Neuronal stem cell (in vitro differentiated cells): ENCODE measurements around the gene REXO1.

Experiments used
- DNase-seq: peaks from one replicate; pipeline ENCODE4 v3.0.0-alpha.2; 2013; ENCODE audit warnings: low spot score
- H2AFZ ChIP-seq: one replicate; pipeline ENCODE4 v1.6.1; 2013; ENCODE audit warnings: mild to moderate bottlenecking, low read length, inconsistent platforms
- H2AK5ac ChIP-seq: 2 replicates; pipeline ENCODE4 v1.6.1; 2013; ENCODE audit warnings: low read depth, mild to moderate bottlenecking, inconsistent platforms, low read length, moderate library complexity, mixed read lengths
- H2BK120ac ChIP-seq: 2 replicates; pipeline ENCODE4 v1.6.1; 2013; ENCODE audit warnings: low read depth, mild to moderate bottlenecking, inconsistent platforms, low read length, moderate library complexity, mixed read lengths
- H2BK12ac ChIP-seq: one replicate; pipeline ENCODE4 v1.6.1; 2013; ENCODE audit warnings: low read length, inconsistent platforms
- H2BK15ac ChIP-seq: 2 replicates; pipeline ENCODE4 v1.6.1; 2013; ENCODE audit warnings: mild to moderate bottlenecking, low read length, inconsistent platforms, mixed read lengths
- H2BK5ac ChIP-seq: one replicate; pipeline ENCODE4 v1.6.1; 2013; ENCODE audit warnings: inconsistent platforms, mild to moderate bottlenecking, low read length, moderate library complexity
- H3K14ac ChIP-seq: one replicate; pipeline ENCODE4 v1.6.1; 2013; ENCODE audit warnings: low read length, inconsistent platforms
- H3K18ac ChIP-seq: 2 replicates; pipeline ENCODE4 v1.6.1; 2013; ENCODE audit warnings: low read length, inconsistent platforms
- H3K23ac ChIP-seq: 2 replicates; pipeline ENCODE4 v1.6.1; 2013; ENCODE audit warnings: low read depth, mild to moderate bottlenecking, mixed read lengths, low read length, inconsistent platforms; ENCODE audit not compliant: poor library complexity
- H3K27ac ChIP-seq: replicated peaks from 3 replicates; pipeline ENCODE4 v1.5.1; 2013; ENCODE audit warnings: low read length, inconsistent platforms
- H3K27me3 ChIP-seq, 3 experiments: 2 replicates each; pipeline ENCODE4 v1.6.1; 2013; ENCODE audit warnings: low read length in 3 of 3, mild to moderate bottlenecking in 2 of 3, inconsistent platforms in 1 of 3, low read depth in 1 of 3, mixed read lengths in 1 of 3, moderate library complexity in 1 of 3; ENCODE audit not compliant: control insufficient read depth in 3 of 3, insufficient read depth in 3 of 3
- H3K36me3 ChIP-seq, 2 donors: replicated peaks in 1 of 2; 2 replicates each; pipeline ENCODE4 v1.6.1; 2013; ENCODE audit warnings: low read length in 2 of 2; ENCODE audit not compliant: control insufficient read depth in 2 of 2, insufficient read depth in 2 of 2
- H3K4ac ChIP-seq: 2 replicates; pipeline ENCODE4 v1.6.1; 2013; ENCODE audit warnings: inconsistent platforms, mild to moderate bottlenecking, low read length, moderate library complexity
- H3K4me1 ChIP-seq, 2 donors: 1 replicate in 1 of 2; 2 replicates in 1 of 2; pipeline ENCODE4 v1.6.1; 2013; ENCODE audit warnings: low read length in 2 of 2, low read depth in 1 of 2; ENCODE audit not compliant: control insufficient read depth in 2 of 2, insufficient read depth in 1 of 2
- H3K4me2 ChIP-seq: one replicate; pipeline ENCODE4 v1.6.1; 2013; ENCODE audit warnings: mild to moderate bottlenecking, low read length, inconsistent platforms; ENCODE audit not compliant: insufficient read depth, poor library complexity, severe bottlenecking
- H3K4me3 ChIP-seq, 2 donors: 2 replicates each; pipeline ENCODE4 v1.5.1; 2013; ENCODE audit warnings: low read length in 2 of 2, mild to moderate bottlenecking in 2 of 2, inconsistent platforms in 1 of 2, moderate library complexity in 1 of 2
- H3K79me1 ChIP-seq: one replicate; pipeline ENCODE4 v1.6.1; 2013; ENCODE audit warnings: low read depth, mild to moderate bottlenecking, inconsistent platforms, low read length, moderate library complexity
- H3K9ac ChIP-seq: one replicate; pipeline ENCODE4 v1.6.1; 2013; ENCODE audit warnings: mild to moderate bottlenecking, low read depth, low read length, inconsistent platforms; ENCODE audit not compliant: poor library complexity
- H3K9me3 ChIP-seq, 2 donors: replicated peaks in 1 of 2; 2 replicates each; pipeline versions ENCODE3 to v1.6.1; 2013; ENCODE audit warnings: low read length in 2 of 2, mild to moderate bottlenecking in 2 of 2, inconsistent platforms in 1 of 2, low read depth in 1 of 2, mixed read lengths in 1 of 2, moderate library complexity in 1 of 2; ENCODE audit not compliant: control insufficient read depth in 2 of 2, insufficient read depth in 1 of 2
- H4K8ac ChIP-seq: one replicate; pipeline ENCODE4 v1.6.1; 2013; ENCODE audit warnings: low read depth, mild to moderate bottlenecking, inconsistent platforms, low read length, moderate library complexity
- H4K91ac ChIP-seq: one replicate; pipeline ENCODE4 v1.6.1; 2013; ENCODE audit warnings: low read length, low read depth, mild to moderate bottlenecking, inconsistent platforms; ENCODE audit not compliant: poor library complexity
- WGBS, 2 donors: extraction: QIAGEN DNeasy Blood & Tissue Kit; methylation state at CpG; one replicate each; pipeline ENCODE4 v1.1.7; 2013; ENCODE audit warnings: missing lambda C conversion rate in 2 of 2, mixed read lengths in 1 of 2; ENCODE audit not compliant: insufficient read length in 2 of 2, insufficient replicate concordance in 1 of 2; ENCODE audit errors: extremely low coverage in 2 of 2; 5-methylcytosine and 5-hydroxymethylcytosine counted together

The REXO1 gene

DNA sequence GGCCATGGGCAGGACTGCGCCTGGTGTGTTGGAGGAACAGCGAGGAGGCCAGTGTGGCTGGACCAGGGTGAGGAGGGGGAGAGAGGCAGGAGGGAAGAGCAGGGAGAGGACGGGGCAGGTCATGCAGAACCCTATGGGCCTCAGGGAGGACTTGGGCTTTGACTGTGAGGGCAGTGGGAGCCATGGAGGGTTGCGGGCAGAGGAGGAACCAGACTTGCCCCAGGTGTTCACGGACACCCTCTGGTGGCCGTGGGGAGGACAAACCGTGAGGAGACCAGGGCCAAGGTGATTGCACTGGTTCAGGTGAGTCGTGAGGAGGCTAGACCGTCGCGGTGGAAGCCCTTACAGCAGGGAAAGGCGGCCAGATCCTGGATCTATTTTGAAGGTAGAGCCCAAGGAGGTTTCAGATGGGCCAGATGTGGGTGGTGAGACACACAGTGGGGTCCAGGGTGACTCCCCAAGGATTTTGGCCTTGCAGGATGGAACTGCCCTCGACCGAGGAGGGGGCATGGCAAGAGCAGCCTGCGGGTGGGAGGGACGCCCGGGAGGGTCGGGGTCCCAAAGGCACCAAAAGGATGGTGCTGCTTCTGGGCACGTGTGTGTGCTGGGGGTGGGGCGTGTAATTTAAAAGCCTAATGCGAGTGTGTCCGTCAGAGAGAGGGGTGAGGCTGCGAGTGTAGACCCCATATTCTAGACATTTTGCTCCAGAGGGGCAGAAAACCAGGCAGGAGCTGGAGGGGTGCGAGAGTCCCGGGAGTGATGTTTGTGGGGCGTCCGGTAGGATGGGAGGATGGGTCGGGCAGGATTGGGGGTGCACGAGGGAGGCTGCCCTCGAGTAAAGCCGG is 2.7 kb upstream of the REXO1 start:
- H3K4me1 ChIP-seq, result peaks cover 22% of the 10 kb centered on the region in 2 donors
- peak overlapping the region; percentile 27 for H3K18ac ChIP-seq
- DNase-seq, result no peak
- H3K79me1 ChIP-seq, result peaks cover 18% of the 10 kb centered on the region
- no peak overlapping the region for H2AFZ ChIP-seq
- H3K9me3 ChIP-seq, result no peaks in the 10 kb centered on the region
- H2BK12ac ChIP-seq, result peak overlapping the region; percentile 19
- WGBS, 2 donors, result no CpG with 5 or more reads among the region's 31 CpGs
- peak overlapping the region; percentile 81 for H2AK5ac ChIP-seq
- no peak overlapping the region for H2BK120ac ChIP-seq
- no peak overlapping the region for H3K4me2 ChIP-seq
- H3K14ac ChIP-seq, result no peak overlapping the region
- H4K8ac ChIP-seq, result no peak overlapping the region
- no peak overlapping the region for H3K4me3 ChIP-seq
- H3K4ac ChIP-seq, result no peak overlapping the region
- H2BK5ac ChIP-seq, result peak overlapping the region; percentile 84
- peak overlapping the region; percentile 97 for H3K23ac ChIP-seq
- no peak overlapping the region for H2BK15ac ChIP-seq
- H3K27me3 ChIP-seq, result peaks cover 0 to 2% (median 0%) of the 10 kb centered on the region in 3 experiments
- H3K36me3 ChIP-seq, result peaks cover 0 to 4% of the 10 kb centered on the region in 2 donors
- no peak overlapping the region for H3K9ac ChIP-seq
- no peak overlapping the region for H4K91ac ChIP-seq
- no peak overlapping the region for H3K27ac ChIP-seq

DNA sequence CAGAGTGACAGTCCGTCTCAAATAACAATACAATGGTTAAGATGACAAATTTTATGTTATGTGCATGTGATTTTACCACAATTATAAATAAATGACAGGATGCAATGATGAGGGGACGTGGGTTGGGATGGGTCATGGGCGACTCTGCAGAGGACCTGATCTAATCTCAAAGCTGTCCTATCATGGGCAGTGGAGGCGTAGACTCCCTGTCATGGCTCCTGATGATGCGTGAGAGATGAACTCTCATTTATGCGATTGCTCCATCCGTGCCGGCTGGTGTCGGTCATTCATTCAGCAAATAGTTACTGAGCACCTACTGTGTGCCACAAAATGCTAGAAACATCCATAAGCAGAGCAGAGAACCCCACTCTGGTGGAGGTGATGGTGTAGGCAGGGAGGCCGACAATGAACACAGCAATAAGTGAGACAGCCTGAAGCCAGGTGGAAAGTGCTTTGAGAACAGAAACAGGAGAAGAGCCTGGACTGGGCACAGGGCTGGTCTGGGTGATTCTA is 1.7 kb upstream of the REXO1 start:
- no peak overlapping the region for H2BK120ac ChIP-seq
- H3K18ac ChIP-seq, result no peak overlapping the region
- H3K27ac ChIP-seq, result no peak overlapping the region
- no peak overlapping the region for H3K4ac ChIP-seq
- H3K27me3 ChIP-seq, result no peaks in the 10 kb centered on the region
- H2BK5ac ChIP-seq, result no peak overlapping the region
- H2AFZ ChIP-seq, result no peak overlapping the region
- no peak for DNase-seq
- peaks cover 13 to 16% of the 10 kb centered on the region in 2 donors for H3K4me1 ChIP-seq
- H4K8ac ChIP-seq, result no peak overlapping the region
- H3K14ac ChIP-seq, result no peak overlapping the region
- H3K79me1 ChIP-seq, result peaks cover 28% of the 10 kb centered on the region
- H4K91ac ChIP-seq, result no peak overlapping the region
- no peak overlapping the region for H3K4me3 ChIP-seq
- H3K9me3 ChIP-seq, result no peaks in the 10 kb centered on the region
- no peak overlapping the region for H3K9ac ChIP-seq
- peaks cover 4 to 13% of the 10 kb centered on the region in 2 donors for H3K36me3 ChIP-seq
- no peak overlapping the region for H3K23ac ChIP-seq
- no peak overlapping the region for H2BK15ac ChIP-seq
- no peak overlapping the region for H2AK5ac ChIP-seq
- no CpG with 5 or more reads among the region's 10 CpGs for WGBS, 2 donors
- no peak overlapping the region for H2BK12ac ChIP-seq
- no peak overlapping the region for H3K4me2 ChIP-seq

DNA sequence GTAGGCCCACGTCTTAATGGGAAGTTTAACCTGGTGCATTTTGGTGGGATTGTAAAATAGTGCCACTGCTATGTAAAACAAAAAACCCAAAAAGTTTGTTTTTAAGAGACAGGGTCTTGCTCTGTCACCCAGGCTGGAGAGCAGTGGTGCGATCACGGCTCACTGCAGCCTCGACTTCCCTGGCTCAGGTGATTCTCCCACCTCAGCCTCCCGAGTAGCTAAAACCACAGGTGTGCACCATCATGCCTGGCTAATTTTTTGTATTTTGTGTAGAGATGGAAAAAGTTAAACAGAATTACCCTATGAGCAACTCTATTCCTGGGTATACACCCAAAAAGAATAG is 820 bp upstream of the REXO1 start:
- Histone ChIP-seq H3K4ac (no peak overlapping the region), H3K36me3 (peaks cover 5 to 17% of the 10 kb centered on the region in 2 donors), H3K23ac (no peak overlapping the region), H3K18ac (no peak overlapping the region), H3K9me3 (no peaks in the 10 kb centered on the region), H4K91ac (no peak overlapping the region), H3K4me2 (no peak overlapping the region), H3K27me3 (no peaks in the 10 kb centered on the region), H2AK5ac (no peak overlapping the region), H3K14ac (no peak overlapping the region), H2AFZ (no peak overlapping the region), H2BK5ac (no peak overlapping the region), H3K9ac (no peak overlapping the region), H3K4me1 (peaks cover 8 to 16% of the 10 kb centered on the region in 2 donors), H2BK120ac (no peak overlapping the region), H3K27ac (no peak overlapping the region), H2BK12ac (no peak overlapping the region), H4K8ac (no peak overlapping the region), H2BK15ac (no peak overlapping the region), H3K79me1 (peaks cover 26% of the 10 kb centered on the region), H3K4me3 (peak overlapping the region in 1 of 2 donors; percentile 99)
- WGBS, 2 donors, result no CpG with 5 or more reads among the region's 5 CpGs
- DNase-seq, result no peak

DNA sequence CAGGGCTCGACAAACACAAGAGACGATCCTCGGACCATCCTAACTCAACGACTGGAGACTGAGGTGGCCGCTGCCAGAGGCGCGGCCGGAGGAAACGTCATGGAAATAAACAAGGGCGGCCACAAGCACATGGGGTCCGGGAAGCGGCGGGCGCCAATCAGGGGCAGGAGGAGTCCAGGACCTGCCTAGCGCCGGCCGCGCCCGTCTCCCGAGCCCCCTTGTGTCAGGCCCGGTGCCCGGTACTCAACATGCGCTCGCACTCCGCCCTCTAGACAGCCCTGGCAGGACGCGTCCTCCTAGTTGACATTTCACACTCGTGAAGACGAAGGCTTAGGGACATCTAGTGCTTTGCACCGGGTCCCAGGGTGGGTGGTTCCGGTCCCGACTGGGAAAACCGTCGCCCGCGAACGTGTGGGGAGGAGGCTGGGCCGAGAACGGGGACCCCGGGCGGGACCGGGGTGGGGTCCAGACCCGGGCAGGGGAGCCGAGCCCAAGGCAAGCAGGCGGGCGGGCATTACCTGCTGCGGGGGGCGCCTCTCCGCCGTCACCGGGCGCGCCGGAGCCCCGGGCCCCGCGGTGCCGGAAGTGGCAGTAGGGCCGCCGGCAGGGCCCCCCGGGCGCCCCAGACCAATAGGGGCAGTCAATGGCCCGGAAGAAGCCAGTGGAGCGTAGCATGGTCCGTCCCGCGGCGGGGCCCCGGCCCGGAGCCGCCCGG is 442 bp downstream of the REXO1 start:
- peak overlapping the region; percentile 100 for H2AFZ ChIP-seq
- H3K18ac ChIP-seq, result peak overlapping the region; percentile 90
- H3K4me2 ChIP-seq, result peak overlapping the region; percentile 98
- H4K91ac ChIP-seq, result no peak overlapping the region
- H2BK15ac ChIP-seq, result no peak overlapping the region
- H2BK120ac ChIP-seq, result peak overlapping the region; percentile 82
- peak overlapping the region; percentile 94 for H2BK5ac ChIP-seq
- H3K4ac ChIP-seq, result no peak overlapping the region
- peak overlapping the region; percentile 98 for H3K27ac ChIP-seq
- H3K4me1 ChIP-seq, result peaks cover 4 to 16% of the 10 kb centered on the region in 2 donors
- DNase-seq, result no peak
- H2AK5ac ChIP-seq, result peak overlapping the region; percentile 12
- peaks cover 33% of the 10 kb centered on the region for H3K79me1 ChIP-seq
- no peak overlapping the region for H4K8ac ChIP-seq
- no peaks in the 10 kb centered on the region for H3K27me3 ChIP-seq
- no peaks in the 10 kb centered on the region for H3K9me3 ChIP-seq
- peak overlapping the region; percentile 97 to 99 for H3K4me3 ChIP-seq
- peak overlapping the region; percentile 94 for H3K9ac ChIP-seq
- WGBS, 2 donors, result no CpG with 5 or more reads among the region's 72 CpGs
- H3K36me3 ChIP-seq, result peaks cover 5 to 22% of the 10 kb centered on the region in 2 donors
- no peak overlapping the region for H3K14ac ChIP-seq
- H3K23ac ChIP-seq, result peak overlapping the region; percentile 75
- no peak overlapping the region for H2BK12ac ChIP-seq
